ENCODE results near the gene P2RX1. TPM values are rescaled to one million over a fixed set of nuclear protein-coding genes. Genes with fewer than 3 reads are reported as not detected.
"Not testable (repeated sequence)": the region's sequence is repeated elsewhere in the genome, so short reads cannot be mapped to it uniquely, and the experiment has no call there.

The P2RX1 gene
- total RNA-seq, 1 donor from 2014 or later: 0.16 TPM

GRCh38 chr17:3949418-3949817, 33.2 kb upstream of the P2RX1 start:
- no peaks in the 10 kb centered on the region for H3K36me3 Mint-ChIP-seq
- no peak for TF ChIP-seq CTCF (IDR thresholded peaks at IDR 0.05; ENCODE audit: unreplicated experiment)
- no peaks in the 10 kb centered on the region for H3K4me1 Mint-ChIP-seq
- H3K27ac Mint-ChIP-seq: no peak overlapping the region
- no peak overlapping the region for H3K4me3 Mint-ChIP-seq
- no peaks in the 10 kb centered on the region for H3K9me3 Mint-ChIP-seq
- no peak for DNase-seq (ENCODE audit: low spot score in 2 of 2, unreplicated experiment in 2 of 2)
- H3K27me3 Mint-ChIP-seq (ENCODE audit: low read depth): no peaks in the 10 kb centered on the region

- not testable (repeated sequence) for H3K9me3 Mint-ChIP-seq; H3K27me3 Mint-ChIP-seq (ENCODE audit: low read depth); H3K4me1 Mint-ChIP-seq; H3K27ac Mint-ChIP-seq; H3K36me3 Mint-ChIP-seq; H3K4me3 Mint-ChIP-seq; DNase-seq (ENCODE audit: low spot score in 2 of 2, unreplicated experiment in 2 of 2)
These were observed 32.3 kb upstream of the P2RX1 start for GRCh38 chr17:3948551-3948950.

GRCh38 chr17:3947318-3947810, 31.1 kb upstream of the P2RX1 start:
- DNase-seq (ENCODE audit: low spot score in 2 of 2, unreplicated experiment in 2 of 2): no peak
- Mint-ChIP-seq H3K27ac (no peak overlapping the region), H3K4me1 (peaks cover 11% of the 10 kb centered on the region), H3K4me3 (no peak overlapping the region), H3K27me3 (ENCODE audit: low read depth) (peaks cover 2% of the 10 kb centered on the region), H3K9me3 (no peaks in the 10 kb centered on the region), H3K36me3 (no peaks in the 10 kb centered on the region)
- no peak for TF ChIP-seq CTCF (IDR thresholded peaks at IDR 0.05; ENCODE audit: unreplicated experiment)

GRCh38 chr17:3946711-3947235, 30.5 kb upstream of the P2RX1 start:
- H3K4me3 Mint-ChIP-seq: no peak overlapping the region
- H3K9me3 Mint-ChIP-seq: no peaks in the 10 kb centered on the region
- no peak for TF ChIP-seq CTCF (IDR thresholded peaks at IDR 0.05; ENCODE audit: unreplicated experiment)
- H3K27ac Mint-ChIP-seq: no peak overlapping the region
- DNase-seq (ENCODE audit: low spot score in 2 of 2, unreplicated experiment in 2 of 2): no peak
- no peaks in the 10 kb centered on the region for H3K36me3 Mint-ChIP-seq
- peaks cover 4% of the 10 kb centered on the region for H3K27me3 Mint-ChIP-seq (ENCODE audit: low read depth)
- peaks cover 11% of the 10 kb centered on the region for H3K4me1 Mint-ChIP-seq

- H3K4me3 Mint-ChIP-seq: peak overlapping the region; percentile 45
These were observed 28.5 kb upstream of the P2RX1 start for GRCh38 chr17:3944485-3945388.

More at GRCh38 chr17:3944485-3945388, 28.5 kb upstream of the P2RX1 start:
- H3K27ac Mint-ChIP-seq: no peak overlapping the region
- no peak for TF ChIP-seq CTCF (IDR thresholded peaks at IDR 0.05; ENCODE audit: unreplicated experiment)
- peak; percentile 74 to 89 for DNase-seq (ENCODE audit: low spot score in 2 of 2, unreplicated experiment in 2 of 2)
- peaks cover 4% of the 10 kb centered on the region for H3K27me3 Mint-ChIP-seq (ENCODE audit: low read depth)
- no peaks in the 10 kb centered on the region for H3K36me3 Mint-ChIP-seq
- peaks cover 11% of the 10 kb centered on the region for H3K4me1 Mint-ChIP-seq
- no peaks in the 10 kb centered on the region for H3K9me3 Mint-ChIP-seq

All from mesothelial cell of epicardium (in vitro differentiated cells).